HCT116 (cell line): Measurements from ENCODE around the gene TSPOAP1. TPM values are rescaled to one million over a fixed set of nuclear protein-coding genes. Genes with fewer than 3 reads are reported as not detected.

Experiments
- ATAC-seq: fragments of 200-7000 bp; cut with Tn5 transposase; 2 replicates; pipeline ENCODE4 v1.9.1; 2020; ENCODE audit warnings: mild to moderate bottlenecking, moderate library complexity
- BruUV-seq: library from RNA; stranded (reverse); fragments of 400-500 nt; replicated peaks from 2 replicates; lab custom pipeline; 2021; lab: Mats Ljungman, UMichigan
- CTCF ChIA-PET: fragments of 300-600 bp; sonication (Branson Sonifier 250); formaldehyde crosslinking; loops from one replicate; lab custom pipeline; 2021; ENCODE audit warnings: antibody characterized with exemption; lab: Charles Lee
- POLR2A ChIA-PET: fragments of 300-600, 350-600 bp; sonication (Branson Sonifier 250); formaldehyde crosslinking; loops from one replicate; lab custom pipeline; 2021; ENCODE audit warnings: antibody characterized with exemption; lab: Charles Lee
- RAD21 ChIA-PET, 2 experiments: fragments of 300-600 bp; sonication (Branson Sonifier 250); formaldehyde crosslinking; loops; one replicate each; lab custom pipeline; 2023; ENCODE audit warnings: low total read pairs in 2 of 2; ENCODE audit not compliant: uncharacterized antibody in 2 of 2, unreplicated experiment in 2 of 2, low non-redundant PET in 1 of 2; lab: Charles Lee
- DNase-seq: peaks from one replicate; pipeline ENCODE4 v3.0.0-alpha.2; 2010; ENCODE audit warnings: low read depth, low spot score
- H2AFZ ChIP-seq: fragments of 200-600 bp; shearing (Covaris generic), sonication (generic); 2 replicates; pipeline ENCODE4 v1.6.1; 2017; ENCODE audit warnings: low read depth, mixed run types, mixed read lengths, antibody characterized with exemption, low read length; ENCODE audit not compliant: poor library complexity, severe bottlenecking
- H3K27ac ChIP-seq: 2 replicates; pipeline ENCODE4 v1.5.1; 2012; ENCODE audit warnings: low read depth, low read length
- H3K27me3 ChIP-seq: fragments of 200-600 bp; sonication (generic); 2 replicates; pipeline ENCODE4 v1.6.1; 2016; ENCODE audit warnings: mixed run types, low read length, mixed read lengths; ENCODE audit not compliant: insufficient read depth
- H3K36me3 ChIP-seq, 2 experiments: fragments of 200-500 bp in 1 of 2; fragments of 200-600 bp in 1 of 2; sonication (Bioruptor generic) in 1 of 2; sonication (generic) in 1 of 2; 2 replicates each; pipeline versions ENCODE4 v1.5.1 to v1.6.1; 2014 to 2016; ENCODE audit warnings: low read length in 2 of 2, inconsistent platforms in 1 of 2, mixed read lengths in 1 of 2, mixed run types in 1 of 2; ENCODE audit not compliant: insufficient read depth in 2 of 2, control insufficient read depth in 1 of 2
- H3K4me1 ChIP-seq, 2 experiments: fragments of 200-600 bp in 1 of 2; sonication (generic) in 1 of 2; 2 replicates each; pipeline versions ENCODE4 v1.5.1 to v1.6.1; 2012 to 2017; ENCODE audit warnings: low read length in 2 of 2, inconsistent platforms in 1 of 2, mild to moderate bottlenecking in 1 of 2, mixed read lengths in 1 of 2, mixed run types in 1 of 2, moderate library complexity in 1 of 2; ENCODE audit not compliant: insufficient read depth in 2 of 2, control insufficient read depth in 1 of 2
- H3K4me2 ChIP-seq: fragments of 200-600 bp; sonication (generic); 2 replicates; pipeline ENCODE4 v1.6.1; 2017; ENCODE audit warnings: mixed run types, low read length, mixed read lengths
- H3K4me3 ChIP-seq, 2 experiments: fragments of 200-600 bp in 1 of 2; sonication (generic) in 1 of 2; replicated peaks in 1 of 2; 2 replicates each; pipeline ENCODE4 v1.5.1; 2011 to 2016; ENCODE audit warnings: low read length in 2 of 2, control low read depth in 1 of 2, low read depth in 1 of 2, mild to moderate bottlenecking in 1 of 2, mixed read lengths in 1 of 2, mixed run types in 1 of 2
- H3K79me2 ChIP-seq: fragments of 200-600 bp; sonication (generic); 2 replicates; pipeline ENCODE4 v1.6.1; 2017; ENCODE audit warnings: mild to moderate bottlenecking, mixed run types, low read length, moderate library complexity, mixed read lengths; ENCODE audit not compliant: insufficient read depth
- H3K9ac ChIP-seq: fragments of 200-600 bp; sonication (generic); 2 replicates; pipeline ENCODE4 v1.6.1; 2016; ENCODE audit warnings: low read length, mixed read lengths
- H3K9me2 ChIP-seq: fragments of 200-600 bp; sonication (generic), shearing (Covaris generic); 2 replicates; pipeline ENCODE4 v1.6.1; 2017; ENCODE audit warnings: mixed run types, mild to moderate bottlenecking, moderate library complexity; ENCODE audit not compliant: insufficient read depth
- H3K9me3 ChIP-seq, 2 experiments: fragments of 200-500 bp in 1 of 2; fragments of 200-600 bp in 1 of 2; sonication (Bioruptor generic) in 1 of 2; sonication (generic) in 1 of 2; 2 replicates each; pipeline ENCODE4 v1.6.1; 2014 to 2017; ENCODE audit warnings: low read length in 2 of 2, mixed read lengths in 2 of 2, inconsistent platforms in 1 of 2, low read depth in 1 of 2, mild to moderate bottlenecking in 1 of 2, mixed run types in 1 of 2, moderate library complexity in 1 of 2; ENCODE audit not compliant: control insufficient read depth in 1 of 2, insufficient read depth in 1 of 2
- H4K20me1 ChIP-seq: fragments of 200-600 bp; sonication (generic), shearing (Covaris generic); 2 replicates; pipeline ENCODE4 v1.6.1; 2017; ENCODE audit warnings: mixed run types, mild to moderate bottlenecking, moderate library complexity; ENCODE audit not compliant: insufficient read depth
- CEBPB ChIP-seq: IDR thresholded peaks from 2 replicates; pipeline ENCODE4 v1.6.1; 2012; ENCODE audit warnings: low read depth
- CTCF ChIP-seq, 3 experiments: fragments of 200-600 bp in 1 of 3; sonication (generic) in 1 of 3; IDR thresholded peaks in 2 of 3; conservative IDR thresholded peaks in 1 of 3; 2 replicates each; pipeline ENCODE4 v1.5.1; 2012 to 2017; ENCODE audit warnings: low read depth in 2 of 3, low read length in 2 of 3, antibody characterized with exemption in 1 of 3, borderline replicate concordance in 1 of 3, control low read depth in 1 of 3, mild to moderate bottlenecking in 1 of 3, mixed read lengths in 1 of 3, mixed run types in 1 of 3, moderate library complexity in 1 of 3; ENCODE audit not compliant: insufficient read depth in 1 of 3
- ELF1 ChIP-seq: IDR thresholded peaks from 2 replicates; pipeline ENCODE4 v1.6.1; 2012; ENCODE audit warnings: low read depth, borderline replicate concordance
- EZH2phosphoT487 ChIP-seq: fragments of 200-600 bp; IDR thresholded peaks from 2 replicates; pipeline ENCODE4 v1.6.1; 2018; ENCODE audit warnings: antibody characterized with exemption, borderline replicate concordance
- FOSL1 ChIP-seq: IDR thresholded peaks from 2 replicates; pipeline ENCODE4 v1.6.1; 2012; ENCODE audit warnings: low read depth
- JUND ChIP-seq: IDR thresholded peaks from 2 replicates; pipeline ENCODE4 v1.6.1; 2012
- MAX ChIP-seq: IDR thresholded peaks from 2 replicates; pipeline ENCODE4 v1.6.1; 2012
- POLR2A ChIP-seq: IDR thresholded peaks from 2 replicates; pipeline ENCODE4 v1.7.0; 2011; ENCODE audit warnings: borderline replicate concordance; ENCODE audit not compliant: insufficient read depth, insufficient read length; ENCODE audit errors: extremely low read depth
- POLR2AphosphoS5 ChIP-seq: IDR thresholded peaks from 2 replicates; pipeline ENCODE4 v1.6.1; 2011; ENCODE audit warnings: mild to moderate bottlenecking, low read depth, low read length, moderate library complexity
- REST ChIP-seq: IDR thresholded peaks from 2 replicates; pipeline ENCODE4 v1.6.1; 2012; ENCODE audit warnings: low read depth
- SIN3A ChIP-seq: IDR thresholded peaks from 2 replicates; pipeline ENCODE4 v1.6.1; 2012; ENCODE audit warnings: low read depth
- SRF ChIP-seq: IDR thresholded peaks from 2 replicates; pipeline ENCODE4 v1.6.1; 2012; ENCODE audit warnings: low read depth
- YY1 ChIP-seq: IDR thresholded peaks from 2 replicates; pipeline ENCODE4 v1.6.1; 2011; ENCODE audit warnings: low read length, low read depth, moderate library complexity, mild to moderate bottlenecking; ENCODE audit not compliant: insufficient replicate concordance; ENCODE audit errors: extremely low read depth
- ZNF274 ChIP-seq: fragments of 200-500 bp; sonication (Bioruptor generic); IDR thresholded peaks from 2 replicates; pipeline ENCODE4 v1.6.1; 2014; ENCODE audit warnings: mild to moderate bottlenecking, low read depth, low read length, inconsistent platforms
- intact Hi-C: fragments of 100-400 bp; cut with micrococcal nuclease; formaldehyde crosslinking; loops from 2 replicates; pipeline ENCODE4 v1.10.0; 2022
- total RNA-seq: library from RNA; stranded (reverse); gene quantifications from one replicate; pipeline ENCODE4 v1.2.1, GENCODE V29; 2021; ENCODE audit not compliant: unreplicated experiment

The TSPOAP1 gene
- total RNA-seq, 1 experiment from 2014 or later, result 0.27 TPM

GRCh38 chr17:58302171-58302918, 26.2 kb downstream of the TSPOAP1 start (continued):
- no peak for TF ChIP-seq REST
- no peak for TF ChIP-seq EZH2phosphoT487
- TF ChIP-seq POLR2A, result no peak

- H3K9ac ChIP-seq, result no peak overlapping the region
- no peak for ATAC-seq
- TF ChIP-seq YY1 (no peak), ZNF274 (no peak), CEBPB (no peak), SIN3A (no peak), MAX (no peak), JUND (no peak), FOSL1 (no peak), ELF1 (no peak), CTCF (IDR thresholded peaks at IDR 0.05 in 2 of 3, conservative IDR thresholded peaks at IDR 0.05 in 1 of 3; ENCODE audit: borderline replicate concordance in 1 of 3, insufficient read depth in 1 of 3, low read depth in 2 of 3, low read length in 2 of 3) (no peak), POLR2AphosphoS5 (no peak), EZH2phosphoT487 (no peak), SRF (no peak), REST (no peak)
These were observed 27.0 kb downstream of the TSPOAP1 start for GRCh38 chr17:58301504-58302150.

More at GRCh38 chr17:58301504-58302150, 27.0 kb downstream of the TSPOAP1 start:
- Histone ChIP-seq H3K36me3 (no peaks in the 10 kb centered on the region), H3K9me2 (no peaks in the 10 kb centered on the region), H3K4me2 (no peak overlapping the region), H3K27me3 (no peaks in the 10 kb centered on the region), H3K79me2 (no peaks in the 10 kb centered on the region), H3K27ac (no peak overlapping the region), H3K4me1 (peaks cover 0 to 9% of the 10 kb centered on the region in 2 experiments; a peak in 2 of 4 replicates), H3K9me3 (no peaks in the 10 kb centered on the region), H3K4me3 (no peak overlapping the region), H2AFZ (no peak overlapping the region), H4K20me1 (no peaks in the 10 kb centered on the region)
- intact Hi-C loops, result no loop called here
- BruUV-seq, result no TSS peak
- POLR2A ChIA-PET, result no interaction called here
- CTCF ChIA-PET, result no interaction called here
- no peak for DNase-seq
- RAD21 ChIA-PET, result no interaction called here
